Measurements from ENCODE around the gene MOCS1.

DNA sequence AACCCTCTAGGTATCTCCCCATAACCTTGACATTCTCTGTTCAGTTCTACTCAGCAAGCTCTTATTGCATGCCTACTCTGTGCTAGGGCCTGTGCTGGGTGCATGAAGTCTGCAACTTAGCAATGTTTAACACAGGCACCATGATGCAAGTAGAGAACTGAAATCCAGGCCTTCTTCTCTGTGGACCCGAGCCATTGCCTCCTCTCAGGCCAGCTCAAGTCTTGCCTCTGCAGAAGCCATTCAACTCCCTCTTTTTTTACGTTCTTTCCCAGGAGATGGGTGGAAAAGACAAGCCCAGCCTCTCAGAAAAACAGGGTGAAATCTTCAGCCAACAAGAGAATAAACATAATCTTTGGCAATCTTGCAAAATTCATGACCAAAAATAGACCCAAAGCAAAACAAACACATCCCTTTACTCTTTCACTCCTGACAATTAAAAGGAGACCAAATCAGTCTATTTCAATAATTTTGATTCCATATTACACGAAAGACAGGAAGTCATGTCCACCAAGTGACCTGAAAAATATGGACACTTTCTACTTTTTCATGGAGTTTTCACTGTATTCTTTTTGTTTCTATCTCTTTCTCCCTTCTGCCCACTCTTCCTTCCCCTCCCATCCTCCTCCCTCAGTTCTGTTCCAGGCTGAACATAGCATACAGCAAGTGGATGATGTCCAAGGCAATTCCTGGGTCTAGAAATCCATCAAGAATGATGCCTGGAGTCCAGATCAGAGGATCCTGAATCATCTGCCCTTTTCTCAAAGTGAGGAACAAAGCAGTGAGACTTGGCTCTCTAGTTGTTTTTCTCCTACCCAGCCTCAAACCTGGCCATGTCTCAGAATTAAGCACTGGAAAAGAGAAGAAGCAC is 45.4 kb upstream of the MOCS1 start:
- TF ChIP-seq ZNF223 (tag by site-specific recombination; IDR thresholded peaks at IDR 0.05) (no peak), PRDM1 (tag by site-specific recombination; IDR thresholded peaks at IDR 0.05) (no peak), ZNF274 (IDR thresholded peaks at IDR 0.05; ENCODE audit: low read length) (no peak), ZNF274 (tag by site-specific recombination; IDR thresholded peaks at IDR 0.05; ENCODE audit: borderline replicate concordance) (no peak)
